Inflammatory macrophage (primary cell): ENCODE data around the gene ENHO.
A peak's percentile ranks its signal among the peaks of the same experiment; 100 is the strongest.
"Not testable (repeated sequence)": the region's sequence is repeated elsewhere in the genome, so short reads cannot be mapped to it uniquely, and the experiment has no call there.

Source experiments
- DNase-seq, 2 donors: peaks; one replicate each; pipeline ENCODE4 v3.0.0-alpha.2; 2020 to 2022

ENHO gene

DNA sequence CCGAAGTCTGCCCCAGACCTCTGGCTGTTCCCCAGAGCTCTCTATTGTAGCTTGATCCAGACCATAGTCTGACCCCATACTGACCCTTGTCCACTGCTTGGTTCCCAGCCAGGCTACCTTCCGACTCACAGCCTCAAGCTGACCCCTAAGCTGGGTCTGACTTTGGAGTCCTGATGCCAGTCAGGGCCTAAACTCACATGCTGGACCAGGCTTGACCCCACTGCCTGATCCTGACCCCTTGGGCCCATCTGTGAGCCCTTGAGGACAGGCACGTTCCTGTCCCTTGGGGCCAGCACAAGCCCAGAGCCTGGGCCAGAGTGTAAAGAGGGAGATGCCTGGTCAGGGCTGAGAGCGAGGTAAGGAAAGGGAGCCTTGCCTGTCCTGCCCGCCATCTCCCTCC lies 32.7 kb upstream of the ENHO start:
- DNase-seq, result no peak

DNA sequence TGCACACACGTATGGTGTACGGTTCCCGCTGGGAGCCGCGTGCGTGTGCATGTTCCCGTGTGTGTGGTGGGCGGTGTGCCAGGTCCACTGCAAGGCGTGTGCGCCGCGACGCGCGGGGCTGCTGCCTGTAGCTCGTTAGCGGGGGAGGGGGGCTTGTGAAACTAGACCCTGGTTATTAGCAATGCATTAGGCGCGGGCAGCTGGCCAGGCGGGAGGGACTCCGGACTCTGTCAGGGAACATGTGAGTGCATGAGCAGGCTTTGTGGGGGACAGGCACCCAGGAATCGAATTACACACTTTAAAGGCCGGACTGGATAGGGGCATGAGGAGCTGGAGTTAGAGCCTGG lies 32.2 kb upstream of the ENHO start:
- DNase-seq, result no peak

DNA sequence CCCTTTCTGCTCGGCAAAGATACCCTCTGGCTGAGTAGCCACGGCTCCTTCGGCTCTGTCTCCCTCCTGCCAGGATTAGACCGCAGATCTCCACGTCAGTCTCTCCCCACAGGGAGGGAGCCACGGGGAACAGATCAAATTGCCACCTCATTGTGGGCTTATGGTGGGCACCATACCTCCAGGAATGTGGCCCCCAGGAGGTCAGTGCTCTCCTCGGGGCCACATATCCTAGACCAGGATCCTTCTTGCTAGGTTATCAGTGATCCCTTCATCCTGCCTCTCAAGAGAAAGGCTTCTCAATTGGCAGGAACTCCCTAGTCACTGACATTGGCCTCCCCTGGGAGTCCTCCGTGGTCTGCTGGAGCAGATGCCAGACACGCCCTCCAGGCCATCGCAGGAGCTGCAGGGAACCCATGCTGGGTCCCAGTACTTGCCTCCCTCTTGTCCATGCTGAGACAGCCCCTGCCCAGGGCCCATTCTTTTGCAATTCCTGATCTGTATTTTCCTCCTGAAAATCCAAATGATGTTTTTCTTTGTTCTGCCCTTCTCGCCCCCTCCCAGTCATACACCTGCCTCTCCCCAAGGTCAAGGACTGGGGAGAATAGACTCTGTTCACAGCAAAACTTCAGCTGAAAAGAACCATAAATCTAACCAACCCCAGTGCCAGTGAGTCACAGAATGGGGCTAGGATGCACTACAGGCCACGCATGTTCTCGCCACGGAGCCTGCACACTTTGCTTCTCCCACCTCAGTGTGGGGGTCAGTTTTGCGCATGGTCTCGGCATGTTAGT lies 31.6 kb upstream of the ENHO start:
- no peak for DNase-seq

DNA sequence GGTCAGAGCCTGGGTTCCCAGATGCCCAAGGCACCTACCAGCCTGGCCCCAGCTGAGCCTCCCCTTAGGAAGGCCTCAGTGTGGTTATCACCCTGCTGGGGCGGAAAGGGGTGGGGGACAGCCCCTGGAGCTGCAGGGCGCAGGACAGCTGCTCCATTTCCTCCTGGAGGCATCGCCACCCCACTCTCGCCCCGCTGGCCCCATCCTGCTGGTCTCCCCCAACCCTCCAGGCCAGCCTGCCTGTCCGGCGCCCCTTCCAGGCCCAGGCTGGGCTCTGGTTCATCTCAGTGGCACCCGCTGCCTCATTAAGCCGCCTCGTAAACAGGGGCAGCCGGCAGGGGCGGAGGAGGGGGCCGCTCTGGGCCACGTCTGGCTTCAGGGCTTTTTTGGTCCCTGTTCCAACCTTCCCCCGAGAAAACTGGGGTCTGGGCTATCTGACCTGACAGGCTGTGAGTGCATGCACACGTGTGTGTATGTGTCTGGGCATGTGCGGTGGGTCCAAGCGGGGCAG lies 30.8 kb upstream of the ENHO start:
- DNase-seq, result no peak

DNA sequence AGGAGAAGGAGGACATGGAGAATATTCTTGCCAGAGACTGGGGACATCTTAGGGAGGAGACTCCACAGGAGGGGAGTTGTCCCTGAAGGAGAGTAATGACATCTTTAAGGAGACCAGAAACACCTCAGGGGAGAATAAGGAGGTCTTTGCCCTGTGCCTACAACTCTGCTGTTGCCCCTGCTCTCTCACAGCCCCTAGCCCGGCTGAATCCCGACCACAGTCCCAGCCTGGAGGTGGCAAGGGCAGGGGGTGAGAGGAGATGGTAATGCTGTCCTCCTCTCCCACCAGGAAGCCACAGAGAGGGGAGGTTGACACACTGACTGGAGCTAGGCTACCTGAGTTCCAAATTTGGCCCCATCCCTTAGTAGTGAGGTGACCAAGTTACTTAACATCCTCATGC lies 30.2 kb upstream of the ENHO start:
- DNase-seq, result no peak

DNA sequence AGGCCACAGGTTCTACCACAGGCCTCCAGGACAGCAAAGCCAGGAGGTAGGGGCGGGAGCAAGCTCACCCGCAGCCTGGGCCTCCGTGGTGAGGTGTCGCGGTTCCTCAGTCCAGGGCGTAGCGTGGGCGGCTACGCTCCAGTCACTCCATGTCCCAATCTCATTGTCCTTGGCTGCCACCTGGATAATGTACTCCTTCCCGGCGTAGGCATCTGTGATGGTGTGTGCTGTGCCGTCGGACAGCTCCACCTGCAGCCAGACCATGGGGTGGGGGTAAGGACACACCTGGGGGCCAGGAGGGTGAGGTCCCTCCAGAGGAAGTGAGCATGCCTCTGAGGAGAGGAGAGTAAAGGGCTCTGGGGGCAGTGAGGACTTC lies 29.8 kb upstream of the ENHO start:
- no peak for DNase-seq

DNA sequence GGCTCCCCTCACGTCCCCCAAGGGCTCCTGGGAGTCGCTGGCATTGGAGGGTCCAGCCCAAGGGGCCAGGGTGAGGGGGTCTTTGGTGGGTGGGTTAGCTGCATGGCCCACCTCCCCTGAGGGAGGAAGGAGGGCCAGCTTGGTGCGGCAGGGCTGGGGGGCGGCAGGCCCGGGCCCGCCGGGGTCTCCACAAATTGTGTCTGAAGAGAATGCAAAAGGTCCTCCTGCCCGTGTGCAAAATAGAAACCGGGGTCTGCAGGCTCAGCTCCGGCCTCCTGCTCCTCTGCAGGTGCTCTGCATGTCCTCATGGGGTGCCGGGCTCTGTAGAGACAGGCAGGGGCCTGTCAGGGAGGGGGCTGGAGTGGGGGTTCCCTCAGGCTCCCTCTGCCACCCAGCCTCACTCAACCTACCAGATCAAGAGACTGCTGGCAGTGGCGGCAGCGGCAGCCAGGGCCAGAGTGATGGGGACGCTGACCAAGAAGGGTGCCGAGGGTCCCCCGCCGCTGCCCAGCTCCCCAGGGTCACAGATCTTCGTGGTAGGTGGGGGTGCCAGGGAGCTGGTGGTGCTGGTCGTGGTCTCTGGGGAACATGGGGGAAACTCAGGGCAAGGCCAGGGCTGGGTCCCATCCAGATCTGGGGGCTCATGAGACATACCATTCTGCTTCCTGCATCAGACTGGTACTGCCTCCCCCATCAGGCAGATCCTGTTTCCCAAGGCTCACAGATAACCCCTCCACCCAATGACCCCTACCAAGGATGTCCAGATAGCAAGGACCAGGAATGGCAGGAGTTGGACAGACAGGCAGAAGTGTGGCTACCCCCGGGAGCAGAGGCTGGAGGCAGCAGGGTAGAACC lies 29.2 kb upstream of the ENHO start:
- no peak for DNase-seq

DNA sequence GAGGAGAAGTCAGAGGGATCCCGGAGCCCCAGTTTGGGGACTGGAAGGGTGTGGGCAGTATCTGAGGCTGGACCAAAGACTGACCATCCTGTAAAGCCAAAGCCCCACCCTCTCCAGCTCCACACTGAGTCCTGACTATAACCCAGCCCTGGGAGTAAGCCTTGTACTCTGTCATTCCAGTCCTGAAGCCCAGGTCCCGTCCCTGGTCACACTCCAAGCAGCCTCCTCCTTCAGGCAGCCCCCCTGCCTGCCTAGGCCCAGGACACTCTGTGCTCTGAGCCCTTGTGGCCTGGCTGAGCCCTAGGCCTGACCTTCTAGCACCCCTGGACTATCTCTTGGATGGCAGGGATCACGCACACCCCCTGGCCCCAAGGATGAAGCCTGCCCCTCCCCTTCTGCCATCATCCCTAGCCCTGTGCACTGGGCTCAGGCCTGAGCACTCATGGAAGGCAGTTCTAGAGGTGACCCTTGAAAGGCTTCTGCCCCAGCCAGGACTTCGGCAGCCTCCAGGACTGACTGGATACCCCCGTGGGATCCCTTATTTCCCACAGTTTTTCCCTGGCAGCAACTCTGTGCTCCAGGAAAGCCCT lies 28.0 kb upstream of the ENHO start:
- DNase-seq, result no peak

DNA sequence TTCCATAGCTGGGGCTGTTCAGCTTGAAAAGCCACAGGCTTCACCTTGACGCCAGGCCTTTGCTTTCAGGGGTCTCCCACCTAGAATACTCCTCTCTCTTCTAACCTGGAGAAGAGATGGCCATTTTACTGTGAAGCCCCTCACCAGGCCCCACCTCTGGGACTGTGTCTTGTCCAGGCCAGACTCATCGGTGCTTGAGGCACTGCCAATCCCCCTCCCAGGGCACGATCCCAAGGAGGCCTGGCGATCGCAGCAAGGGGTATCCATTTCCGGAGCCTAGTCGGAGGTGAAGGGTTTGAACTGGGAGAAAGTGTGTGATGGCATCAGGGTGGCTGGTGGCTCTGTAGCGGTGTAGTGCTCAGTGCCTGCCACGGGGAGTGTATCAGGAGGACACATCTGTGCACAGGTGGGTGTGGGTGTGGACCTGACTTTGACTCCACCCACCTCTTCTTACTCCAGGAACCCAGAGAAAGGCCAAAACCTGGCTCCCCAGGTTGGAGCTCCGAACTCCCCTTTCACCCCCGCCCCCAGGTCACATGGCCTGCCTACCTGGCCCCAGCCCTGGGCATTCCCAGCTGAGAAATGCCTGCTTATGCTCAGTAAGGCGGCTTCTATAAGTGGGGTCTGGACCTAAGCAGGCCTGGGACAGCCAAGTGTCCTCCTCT lies 27.4 kb upstream of the ENHO start:
- no peak for DNase-seq

DNA sequence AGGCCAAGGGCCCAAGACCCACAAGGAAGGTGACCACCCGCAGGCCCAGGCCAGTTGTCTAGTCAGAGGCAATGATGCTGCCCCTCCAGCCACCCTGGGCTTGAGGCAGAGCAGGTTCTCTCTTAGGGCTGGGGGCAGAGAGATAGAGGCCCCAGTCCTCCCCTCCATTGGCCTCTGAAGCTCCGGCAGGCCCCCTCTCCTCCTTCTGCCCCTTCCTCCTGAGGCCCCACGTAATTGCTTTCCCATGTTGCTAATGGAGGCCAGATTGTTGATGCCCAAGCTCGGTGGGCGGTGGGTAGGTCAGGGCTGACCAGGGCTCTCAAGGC lies 26.6 kb upstream of the ENHO start:
- no peak for DNase-seq

DNA sequence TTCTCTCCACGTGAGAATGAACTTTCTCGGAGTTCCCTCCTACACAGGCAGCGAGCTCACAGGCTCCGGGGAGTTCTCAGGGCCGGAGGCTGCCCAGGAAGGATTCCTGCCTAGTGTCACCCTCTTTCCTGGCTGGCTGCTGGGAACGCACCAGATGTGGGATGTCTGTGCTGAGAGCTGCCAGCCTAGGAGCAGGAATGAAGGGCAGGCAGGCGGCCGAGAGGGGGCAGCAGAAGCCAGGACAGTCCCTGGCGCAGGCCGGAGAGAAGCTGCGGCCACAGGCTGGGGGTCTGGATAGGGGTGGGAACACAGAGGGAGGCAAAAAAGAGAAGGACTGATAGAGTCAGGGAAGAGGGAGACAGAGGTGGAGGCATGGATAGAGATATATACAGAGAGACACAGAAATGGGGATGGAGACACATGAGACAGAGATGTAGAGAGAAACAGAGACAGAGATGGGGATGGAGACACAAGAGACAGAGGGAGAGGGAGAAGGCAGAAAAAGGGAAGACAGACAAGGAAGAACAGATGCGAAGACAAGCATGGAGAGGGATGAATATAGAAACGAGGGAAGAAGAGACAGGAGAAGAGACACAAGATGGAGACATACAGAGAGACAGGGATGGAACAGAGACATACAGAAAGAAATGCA lies 25.3 kb upstream of the ENHO start:
- peak; percentile 35 to 58 for DNase-seq

DNA sequence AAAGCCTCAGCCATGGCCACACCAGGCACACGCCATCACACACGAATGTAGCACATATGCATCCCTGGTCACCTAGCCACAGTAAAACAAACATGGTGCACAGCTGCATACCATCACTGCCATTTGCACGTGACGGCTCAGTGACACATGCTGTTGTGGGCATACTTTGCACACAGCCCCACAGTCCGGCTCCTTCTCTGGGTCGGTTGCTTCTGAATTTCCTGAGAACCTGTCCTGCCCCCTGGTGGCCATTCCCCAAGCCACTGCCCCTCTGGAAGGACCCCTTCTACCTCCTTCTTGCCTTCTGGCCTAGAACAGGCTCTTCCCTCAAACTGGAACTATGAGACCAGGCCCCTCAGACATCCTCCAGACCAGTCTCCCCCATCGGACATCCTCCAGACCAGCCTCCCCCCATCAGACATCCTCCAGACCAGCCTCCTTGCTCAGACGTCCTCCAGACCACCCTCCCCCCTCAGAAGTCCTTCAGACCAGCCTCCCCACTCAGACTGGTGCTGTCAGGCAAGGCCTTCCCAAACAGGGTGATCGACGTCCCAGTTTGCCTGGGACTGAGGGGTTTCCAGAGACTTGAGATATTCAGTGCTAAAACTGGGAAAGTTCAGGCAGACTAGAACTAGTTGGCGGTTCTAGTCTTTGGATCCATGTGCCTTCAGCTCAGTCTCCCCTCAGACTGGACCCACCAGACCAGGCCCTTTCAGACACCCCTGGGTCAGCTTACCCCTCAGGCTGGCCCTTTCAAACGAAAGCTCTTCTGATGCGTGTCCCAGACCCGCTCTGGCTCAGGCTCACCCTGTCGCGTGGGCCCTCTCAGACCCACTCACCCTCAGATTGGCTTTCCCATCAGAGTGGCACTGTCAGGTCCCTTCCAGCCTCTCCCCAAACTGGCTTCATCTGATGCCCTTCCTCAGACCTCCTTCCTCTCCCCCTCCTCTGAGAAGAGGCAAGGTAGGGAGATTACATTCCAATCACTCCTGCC lies 24.3 kb upstream of the ENHO start:
- peak; percentile 61 to 70 for DNase-seq

DNA sequence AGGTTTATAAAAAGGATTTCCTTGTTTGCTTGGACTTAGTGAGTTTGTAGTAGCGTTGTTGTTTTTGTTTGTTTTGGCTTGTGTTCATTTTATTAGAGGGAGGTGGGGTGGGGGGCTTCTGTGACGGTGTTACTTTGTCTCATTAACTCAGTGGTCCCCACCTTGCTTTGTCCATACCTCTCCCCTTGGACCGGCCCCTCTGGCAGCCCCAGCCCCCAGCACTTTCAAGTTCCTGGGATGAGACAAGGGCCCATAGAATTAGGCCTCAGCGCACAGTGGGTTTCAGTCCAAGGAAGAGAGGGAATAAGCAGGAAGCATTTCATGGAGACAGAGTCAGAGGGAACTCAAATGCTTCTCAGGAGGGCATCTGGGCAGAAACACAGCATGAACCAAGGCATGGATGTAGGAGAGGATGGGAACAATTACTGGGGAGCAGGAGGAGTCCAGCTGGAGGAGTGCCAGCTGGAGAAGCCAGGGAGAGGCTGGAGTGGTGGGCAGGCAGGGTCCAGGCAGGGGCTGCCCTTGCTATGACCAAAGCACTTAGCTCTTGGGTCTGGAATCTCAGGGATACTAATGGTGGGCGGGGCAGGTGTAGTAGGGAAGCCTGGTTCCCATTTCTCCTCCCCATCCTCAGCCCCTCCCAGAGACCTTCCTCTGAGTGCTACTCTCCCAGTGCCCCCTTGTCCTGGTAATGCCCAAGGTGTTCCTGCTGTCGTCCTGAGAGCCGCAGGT lies 23.5 kb upstream of the ENHO start:
- no peak for DNase-seq

DNA sequence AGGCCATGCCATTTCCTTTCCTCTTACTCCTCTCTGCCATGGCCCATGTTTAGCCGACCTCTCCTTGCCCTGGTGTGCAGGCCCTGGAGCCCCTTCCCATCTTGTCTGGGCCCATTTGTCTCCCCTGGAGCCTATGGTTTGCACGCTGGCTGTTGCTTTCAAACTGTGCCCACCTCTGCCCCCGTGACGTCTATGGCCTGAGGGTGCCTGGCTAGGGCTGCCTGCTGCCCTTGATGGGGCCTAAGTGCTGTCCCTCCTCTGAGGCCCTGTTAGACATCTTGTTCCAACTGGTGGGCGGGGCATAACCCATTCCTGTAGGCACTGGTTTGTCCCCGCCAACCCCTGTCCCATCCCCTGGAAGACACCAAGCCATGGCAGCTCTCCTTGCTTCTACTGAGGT lies 22.7 kb upstream of the ENHO start:
- DNase-seq, result no peak

DNA sequence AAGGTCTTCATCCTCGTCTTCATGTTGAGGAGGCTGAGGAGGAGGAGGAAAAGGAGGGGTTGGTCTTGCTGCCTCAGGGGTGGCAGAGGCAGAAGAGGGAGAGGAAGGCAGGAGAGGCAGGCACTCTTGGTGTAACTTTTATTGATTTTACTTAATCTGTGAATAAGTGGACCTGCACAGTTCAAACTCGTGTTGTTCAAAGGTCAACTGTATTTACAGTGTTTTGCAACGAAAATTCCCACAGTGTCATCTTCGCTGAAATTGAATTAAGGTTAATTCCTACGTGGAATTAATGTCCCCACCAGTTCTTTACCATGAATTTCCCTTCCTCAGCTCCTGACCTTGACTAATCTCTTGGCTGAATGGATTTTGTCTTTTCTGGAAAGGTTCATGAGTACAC lies 21.2 kb upstream of the ENHO start:
- DNase-seq, result no peak

DNA sequence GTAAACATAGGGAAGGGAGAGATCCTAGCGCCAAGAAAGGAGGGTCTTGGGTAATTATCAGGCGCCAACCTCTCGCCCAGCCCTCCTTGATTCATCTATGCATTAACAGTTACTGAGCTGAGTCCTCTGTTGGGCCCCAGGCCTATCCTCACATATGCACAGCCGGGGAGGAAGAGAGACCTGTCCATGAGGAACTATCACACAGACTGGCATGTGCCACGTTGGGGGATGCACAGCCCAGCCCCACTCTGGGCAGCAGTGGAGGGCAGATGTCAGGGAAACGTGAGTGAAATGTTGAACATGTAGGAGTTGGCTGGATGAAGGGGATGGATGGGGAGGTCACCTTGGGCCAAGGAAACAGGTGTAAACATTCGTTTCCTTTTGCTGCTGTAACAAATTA lies 18.8 kb upstream of the ENHO start:
- DNase-seq, result no peak

DNA sequence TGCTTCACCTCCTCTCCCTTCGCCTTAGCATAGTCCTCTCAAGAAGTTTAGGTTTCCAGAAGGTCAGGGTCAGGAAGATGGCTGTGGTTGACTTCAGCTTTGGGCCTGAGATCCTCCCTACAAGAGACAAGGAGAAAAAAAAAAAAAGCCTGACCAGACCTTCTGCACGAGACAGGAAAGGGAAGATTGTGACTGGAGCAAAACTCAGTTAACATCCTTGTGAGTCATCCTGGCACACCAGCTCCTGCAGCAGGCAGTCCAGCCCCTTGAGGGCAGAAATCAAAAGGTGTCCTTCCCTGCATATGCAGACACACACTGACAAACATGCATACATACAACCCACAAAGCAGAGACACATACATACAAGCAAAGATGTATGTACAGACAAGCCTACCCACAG lies 18.0 kb upstream of the ENHO start:
- no peak for DNase-seq

DNA sequence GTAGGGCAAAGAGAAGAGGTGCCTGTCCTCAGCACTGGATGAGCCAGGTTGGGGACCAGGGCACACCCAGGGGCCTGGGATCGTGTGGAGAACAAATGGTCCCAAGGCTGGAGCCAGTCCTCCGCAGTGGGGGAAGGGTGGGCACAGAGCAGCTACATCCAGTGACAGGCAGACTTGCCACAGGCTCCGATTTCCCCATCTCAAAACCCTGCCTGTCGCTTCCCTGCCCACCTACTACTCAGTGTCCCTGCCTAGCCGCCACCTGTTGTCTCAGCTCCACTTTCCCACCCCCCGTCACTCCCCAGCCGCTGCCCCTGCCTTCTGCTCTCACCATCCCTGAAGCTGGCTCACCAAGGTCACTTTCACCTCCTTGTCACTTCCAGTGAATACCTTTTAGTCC lies 13.9 kb upstream of the ENHO start:
- no peak for DNase-seq

DNA sequence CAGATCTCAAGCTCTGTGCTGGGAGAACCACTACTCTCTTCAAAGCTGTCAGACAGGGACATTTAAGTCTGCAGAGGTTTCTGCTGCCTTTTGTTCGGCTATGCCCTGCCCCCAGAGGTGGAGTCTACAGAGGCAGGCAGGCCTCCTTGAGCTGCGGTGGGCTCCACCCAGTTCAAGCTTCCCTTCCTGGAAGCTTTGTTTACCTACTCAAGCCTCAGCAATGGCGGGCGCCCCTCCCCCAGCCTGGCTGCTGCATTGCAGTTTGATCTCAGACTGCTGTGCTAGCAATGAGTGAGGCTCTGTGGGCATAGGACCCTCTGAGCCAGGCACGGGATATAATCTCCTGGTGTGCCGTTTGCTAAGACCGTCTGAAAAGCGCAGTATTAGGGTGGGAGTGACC lies 9.3 kb upstream of the ENHO start:
- not testable (repeated sequence) for DNase-seq

DNA sequence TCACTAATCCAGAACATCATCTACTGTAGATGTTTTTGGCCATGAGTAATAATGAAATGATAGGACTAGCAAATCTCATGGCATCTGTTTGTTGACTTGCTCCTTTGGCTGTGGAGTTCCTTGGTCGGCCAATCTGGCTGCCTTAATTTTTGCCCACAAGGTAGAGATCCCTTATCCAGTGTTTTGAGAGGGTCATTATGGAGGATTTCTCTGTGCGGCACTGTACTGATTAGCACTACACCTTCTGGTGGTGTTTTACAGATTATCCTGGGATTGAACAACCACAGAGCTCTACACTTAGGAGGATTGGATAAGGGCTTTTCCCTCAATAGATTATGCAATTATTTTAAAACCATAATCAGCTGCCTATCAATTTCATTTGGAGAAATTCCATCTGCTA lies 3.2 kb upstream of the ENHO start:
- DNase-seq, result no peak

DNA sequence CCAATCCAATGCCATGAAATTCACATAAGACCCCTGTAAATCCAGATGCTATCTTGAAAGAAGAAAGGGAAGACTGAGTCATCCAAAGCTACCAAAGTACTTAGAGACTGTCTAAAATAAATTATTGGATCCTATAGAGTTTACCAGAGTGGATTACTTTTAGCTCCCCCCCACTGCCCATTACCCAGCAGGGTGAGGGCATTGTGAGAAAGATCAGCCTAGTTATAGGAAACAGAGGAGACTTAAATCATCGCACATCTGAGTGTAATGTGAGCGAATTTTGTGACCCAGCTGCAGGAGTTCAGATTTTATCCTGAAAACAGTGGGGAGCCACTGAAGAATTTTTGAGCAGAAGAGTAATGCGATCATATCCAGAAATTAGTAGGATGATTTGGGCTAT lies 1.6 kb upstream of the ENHO start:
- DNase-seq, result no peak
